ENCODE measurements around the gene PDE11A.

PDE11A gene

DNA sequence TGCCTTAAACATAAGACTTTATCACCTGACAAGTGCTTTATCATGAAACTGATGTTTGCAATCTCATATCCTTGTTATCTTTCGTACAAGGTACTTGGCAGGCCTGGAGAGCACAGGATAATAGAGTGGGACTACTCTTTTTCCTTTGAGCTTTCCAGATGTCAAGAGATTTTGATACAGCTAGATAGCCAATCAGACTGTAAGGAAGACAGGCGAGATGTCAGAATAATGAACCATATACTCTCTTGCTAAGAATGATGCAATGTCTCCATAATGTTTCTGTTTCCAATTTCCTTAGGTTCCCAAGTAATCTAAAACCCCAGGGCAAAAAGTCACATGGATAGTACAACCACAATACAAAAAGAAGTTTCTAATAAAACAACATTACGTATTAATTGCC lies 313.1 kb downstream of the PDE11A start:
- DNase-seq (ENCODE audit: low read depth in 2 of 2): no peak

DNA sequence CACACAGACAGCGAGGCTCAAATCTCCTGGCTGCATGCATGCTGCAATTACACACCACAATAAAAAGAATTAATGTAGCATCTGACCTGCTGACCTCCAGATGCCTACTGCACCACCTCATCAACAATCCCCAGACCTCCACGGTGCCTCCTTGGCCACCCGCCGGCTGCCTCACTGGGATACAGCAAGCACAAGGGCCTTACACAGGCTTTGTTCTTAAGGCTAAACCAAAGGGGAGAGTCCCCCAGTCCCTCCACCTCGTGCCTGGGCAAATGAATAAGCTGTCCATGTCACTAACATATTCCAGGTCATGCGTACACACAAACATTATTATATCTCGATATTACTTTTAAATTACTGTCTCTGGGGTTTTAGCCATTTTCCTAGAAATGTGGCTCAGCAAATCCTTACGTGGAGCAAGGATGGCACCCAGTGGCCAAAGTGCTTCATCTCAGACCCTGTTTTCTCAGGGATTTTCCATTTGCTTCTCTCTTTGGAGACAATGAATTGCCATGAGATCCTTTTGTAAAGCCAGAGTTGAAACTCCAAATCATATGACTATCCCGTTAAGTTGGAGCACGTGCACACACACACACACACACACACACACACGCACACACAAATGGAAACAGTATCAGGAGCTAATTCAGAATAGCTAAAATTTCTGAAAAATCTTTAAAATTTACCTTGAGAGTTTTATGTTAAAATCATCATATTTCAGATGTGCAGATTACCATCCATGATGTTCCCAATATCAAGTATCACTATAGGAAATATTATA lies 313.8 kb downstream of the PDE11A start:
- peak; percentile 26 to 40 for DNase-seq (ENCODE audit: low read depth in 2 of 2)

- no peak for DNase-seq (ENCODE audit: low read depth in 2 of 2)
These were observed 316.2 kb downstream of the PDE11A start for GRCh38 chr2:177756336-177756735.

- DNase-seq (ENCODE audit: low read depth in 2 of 2): no peak
These were observed 318.1 kb downstream of the PDE11A start for GRCh38 chr2:177754492-177754873.

- peak; percentile 72 to 75 for DNase-seq (ENCODE audit: low read depth in 2 of 2)
These were observed 318.7 kb downstream of the PDE11A start for GRCh38 chr2:177753682-177754491.

- no peak for DNase-seq (ENCODE audit: low read depth in 2 of 2)
These were observed 324.2 kb downstream of the PDE11A start for GRCh38 chr2:177748360-177748759.

GRCh38 chr2:177747384-177747783 lies 325.2 kb downstream of the PDE11A start:
- DNase-seq (ENCODE audit: low read depth in 2 of 2): no peak

- DNase-seq (ENCODE audit: low read depth in 2 of 2): no peak
These were observed 326.2 kb downstream of the PDE11A start for GRCh38 chr2:177746358-177746757.

GRCh38 chr2:177745531-177745930 lies 327.0 kb downstream of the PDE11A start:
- no peak for DNase-seq (ENCODE audit: low read depth in 2 of 2)

DNA sequence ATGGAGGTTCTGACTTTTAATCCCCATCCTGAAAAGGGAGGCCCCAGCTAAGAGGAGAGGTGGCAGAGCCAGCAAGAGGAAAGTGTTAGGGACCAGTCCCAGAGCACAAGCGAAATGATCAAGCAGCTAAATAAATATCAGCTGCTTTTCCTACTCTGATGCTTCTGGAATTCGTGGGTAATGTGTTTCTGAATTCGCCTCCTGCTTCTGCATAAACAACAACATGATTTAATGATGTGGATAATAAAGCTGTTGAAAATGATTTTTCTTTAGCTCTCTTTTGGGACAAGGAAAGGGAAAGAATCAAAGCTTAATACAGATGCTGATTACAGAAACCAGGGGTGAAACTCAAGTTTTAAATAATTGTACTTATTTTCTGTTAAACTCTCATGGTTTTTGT lies 329.7 kb downstream of the PDE11A start:
- no peak for DNase-seq (ENCODE audit: low read depth in 2 of 2)

DNA sequence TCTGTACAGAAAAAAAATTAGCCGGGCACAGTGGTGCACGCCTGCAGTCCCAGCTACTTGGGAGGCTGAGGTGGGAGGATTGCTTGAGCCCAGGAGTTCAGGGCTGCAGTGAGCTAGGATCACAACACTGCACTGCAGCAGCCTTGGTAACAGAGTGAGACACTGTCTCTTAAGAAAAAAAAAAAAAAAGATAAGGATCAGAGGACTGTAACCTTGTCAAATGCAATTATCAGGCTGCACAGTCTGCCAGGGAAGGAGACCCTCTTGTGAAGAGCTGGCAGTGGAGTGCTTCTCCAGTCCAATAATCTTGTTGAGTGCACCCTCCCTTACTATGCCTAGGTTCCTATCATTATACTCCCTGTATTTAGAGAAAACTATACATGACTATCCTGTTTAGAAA lies 330.7 kb downstream of the PDE11A start:
- no peak for DNase-seq (ENCODE audit: low read depth in 2 of 2)

GRCh38 chr2:177740700-177741099 lies 331.9 kb downstream of the PDE11A start:
- peak; percentile 64 to 68 for DNase-seq (ENCODE audit: low read depth in 2 of 2)

DNA sequence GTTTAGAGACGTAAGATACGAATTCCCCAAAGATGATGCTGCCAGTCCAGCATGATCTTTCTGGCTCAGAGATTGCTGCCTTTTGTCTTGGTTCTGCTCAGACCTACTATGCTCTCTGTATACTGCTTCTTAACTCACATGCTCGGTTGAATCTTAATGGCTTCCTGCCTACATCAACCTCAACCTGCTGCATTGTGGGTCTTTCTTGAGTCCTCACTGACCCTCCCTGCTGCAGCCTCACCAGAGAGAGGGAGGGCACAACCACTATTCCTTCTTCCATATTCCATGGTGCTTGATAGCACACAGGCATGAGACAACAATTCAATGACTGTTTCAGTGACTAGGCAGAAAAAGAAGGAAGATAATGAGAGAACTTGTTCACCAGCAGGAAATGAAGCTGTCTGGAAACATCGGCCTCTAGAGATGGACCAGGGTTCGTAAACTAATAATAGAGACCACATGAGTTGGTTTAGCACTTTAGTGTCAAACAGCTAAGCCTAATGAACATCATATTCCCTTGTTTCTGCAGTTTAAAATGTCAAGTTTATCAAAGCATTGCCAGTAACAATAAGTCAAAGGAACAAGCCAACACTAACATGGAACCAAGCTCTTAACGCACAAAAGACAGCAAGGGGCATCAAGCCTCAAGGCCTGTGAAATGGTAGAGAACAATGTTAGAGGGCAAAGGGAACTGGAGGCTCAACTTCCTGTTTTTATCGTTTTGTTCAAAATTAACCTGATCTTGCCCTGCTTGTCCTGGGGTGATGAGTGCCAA lies 333.9 kb downstream of the PDE11A start:
- no peak for DNase-seq (ENCODE audit: low read depth in 2 of 2)

- DNase-seq (ENCODE audit: low read depth in 2 of 2): no peak
These were observed 337.2 kb downstream of the PDE11A start for GRCh38 chr2:177735318-177735803.

DNA sequence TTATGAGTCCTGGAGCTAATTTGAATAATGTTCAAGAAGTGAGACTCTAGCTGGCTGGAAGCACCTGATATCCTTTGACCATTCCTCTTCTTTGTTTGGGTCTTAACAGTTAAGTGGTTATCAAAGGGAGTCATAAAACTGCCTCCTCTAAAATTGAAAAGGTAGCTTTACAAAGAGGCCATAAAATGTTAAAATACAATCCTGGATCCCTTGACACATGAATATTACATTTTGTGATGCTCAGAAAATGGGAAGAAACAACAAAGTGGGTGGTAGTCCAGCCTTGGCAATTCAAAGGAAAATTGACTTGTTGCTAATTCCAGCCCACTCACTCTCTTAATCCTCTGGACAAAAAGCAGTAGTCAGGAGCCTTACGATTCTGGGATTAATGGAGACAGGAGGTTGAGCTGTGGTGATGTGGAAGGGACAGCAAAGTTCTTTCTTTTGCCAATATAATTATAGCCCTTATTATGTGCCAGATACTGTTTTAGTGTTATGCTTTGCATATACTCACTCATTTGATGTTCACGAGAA lies 339.2 kb downstream of the PDE11A start:
- no peak for DNase-seq (ENCODE audit: low read depth in 2 of 2)

DNA sequence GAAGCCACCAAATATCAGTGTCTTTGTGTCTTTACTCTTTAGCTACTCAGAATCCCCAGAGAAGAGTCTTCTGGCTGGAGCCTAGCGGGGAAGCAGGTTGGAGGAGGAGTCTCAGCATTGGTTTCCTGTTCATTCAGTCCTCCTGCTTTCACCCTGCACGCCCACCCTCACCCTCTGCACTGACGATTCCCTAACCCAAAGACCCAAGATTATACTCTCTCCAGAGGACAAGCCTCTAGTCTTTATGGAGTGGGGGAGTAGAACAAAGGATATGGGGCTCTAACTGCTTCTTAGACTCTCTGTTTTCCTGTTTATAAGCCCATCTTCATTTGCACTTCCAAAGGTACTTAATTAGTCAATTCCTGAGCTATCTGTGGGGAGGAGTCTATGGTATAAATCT lies 341.2 kb downstream of the PDE11A start:
- DNase-seq (ENCODE audit: low read depth in 2 of 2): no peak

GRCh38 chr2:177730792-177731191 lies 341.8 kb downstream of the PDE11A start:
- no peak for DNase-seq (ENCODE audit: low read depth in 2 of 2)

DNA sequence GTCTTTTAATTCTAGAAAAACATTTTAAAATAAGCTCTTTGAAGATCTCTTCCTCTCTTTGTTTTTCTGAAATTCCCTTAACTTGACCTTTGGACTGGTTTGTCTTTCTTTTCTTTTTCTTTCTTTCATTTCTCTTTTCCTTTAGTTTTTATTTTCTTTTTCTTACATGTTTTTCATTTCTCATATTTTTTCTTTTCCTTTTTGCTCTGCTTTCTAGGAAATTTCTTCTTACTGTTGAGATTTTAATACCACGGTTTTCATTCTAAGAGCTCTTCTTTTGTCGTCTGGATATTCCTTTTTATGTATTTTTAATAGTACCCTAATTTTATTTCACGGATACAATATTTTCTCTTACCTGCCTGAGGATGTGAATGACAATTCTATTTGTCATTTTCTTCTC lies 342.2 kb downstream of the PDE11A start:
- DNase-seq (ENCODE audit: low read depth in 2 of 2): no peak

- no peak for DNase-seq (ENCODE audit: low read depth in 2 of 2)
These were observed 343.7 kb downstream of the PDE11A start for GRCh38 chr2:177728920-177729319.

DNA sequence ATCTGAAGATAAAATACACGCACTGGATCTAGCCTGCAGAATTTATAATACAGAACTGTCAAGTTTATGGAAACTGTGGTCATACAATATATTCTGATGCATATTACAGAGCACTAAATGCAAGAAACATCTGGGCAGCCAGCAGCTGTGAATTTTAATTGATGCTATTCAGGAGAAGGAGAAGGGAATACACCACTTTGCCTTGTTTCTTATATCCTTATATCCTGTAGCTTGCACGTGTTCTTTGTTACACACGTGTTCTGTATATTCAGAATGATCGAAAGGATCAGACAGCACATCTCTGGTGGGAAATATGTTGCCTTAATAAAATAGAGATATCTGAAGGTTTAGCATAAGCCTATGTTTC lies 344.2 kb downstream of the PDE11A start:
- no peak for DNase-seq (ENCODE audit: low read depth in 2 of 2)

DNA sequence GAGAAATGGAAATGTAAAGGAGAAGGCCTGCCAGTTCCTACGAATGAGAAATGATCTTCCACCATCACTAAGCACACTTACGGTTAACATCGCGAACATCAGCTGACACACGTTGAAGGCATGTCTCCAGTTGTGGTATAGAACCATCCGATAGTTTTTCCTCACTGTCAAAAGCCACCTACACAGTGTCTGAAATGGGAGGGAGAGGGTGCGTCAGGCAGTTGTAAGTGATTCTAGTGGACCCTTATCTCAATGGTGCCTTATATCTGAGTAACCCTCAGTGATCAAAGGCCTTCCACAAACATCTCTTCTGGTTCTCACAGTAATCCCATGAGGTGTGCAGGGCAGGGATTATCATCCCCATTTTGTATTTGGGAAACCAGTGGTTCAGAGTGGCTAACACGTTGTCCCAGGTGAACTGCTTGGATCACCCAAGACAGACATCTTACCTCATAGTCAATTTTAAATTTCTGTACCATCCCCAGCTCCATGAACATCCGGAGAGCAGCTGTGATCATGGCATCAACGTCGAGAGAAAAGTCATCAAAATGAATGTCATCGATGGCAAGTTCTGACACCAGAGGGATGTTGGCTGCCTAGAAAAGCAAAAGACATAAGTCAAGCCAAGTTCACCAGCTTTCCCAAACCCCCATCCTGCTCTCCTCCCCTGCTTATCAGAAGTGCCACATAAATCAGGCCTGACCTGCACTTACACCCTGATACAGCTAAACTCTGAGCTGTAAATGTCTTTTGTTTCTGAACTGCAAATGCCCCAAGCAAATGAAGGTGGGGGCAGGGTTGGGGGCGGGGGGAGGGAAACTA lies 344.8 kb downstream of the PDE11A start:
- no peak for DNase-seq (ENCODE audit: low read depth in 2 of 2)
